Measurements from ENCODE around the gene TICRR.

Gene TICRR

DNA sequence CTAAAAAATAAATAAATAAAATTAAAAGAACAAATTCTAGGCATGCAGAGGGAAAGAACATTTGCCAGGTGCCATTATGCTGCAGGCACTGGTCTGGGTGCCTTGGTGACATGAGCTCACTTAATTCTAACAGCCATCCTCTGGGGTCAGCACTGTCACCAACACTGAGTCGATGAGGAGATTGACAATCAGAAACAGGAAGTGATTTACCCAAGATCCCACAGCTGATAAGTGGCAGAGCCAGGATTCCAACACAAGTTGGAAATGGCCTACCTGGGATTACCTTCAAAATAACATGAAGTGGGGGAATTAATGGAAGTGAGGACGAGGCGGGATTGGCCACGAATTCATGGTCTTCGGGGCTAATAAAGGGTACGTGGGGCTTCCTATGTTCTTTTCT, 100.3 kb downstream of the TICRR start:
- no peak for DNase-seq (ENCODE audit: low read depth)
- H3K4me3 ChIP-seq (ENCODE audit: control insufficient read depth, low read depth, low read length): no peak overlapping the region
- TF ChIP-seq, protein P1, sequence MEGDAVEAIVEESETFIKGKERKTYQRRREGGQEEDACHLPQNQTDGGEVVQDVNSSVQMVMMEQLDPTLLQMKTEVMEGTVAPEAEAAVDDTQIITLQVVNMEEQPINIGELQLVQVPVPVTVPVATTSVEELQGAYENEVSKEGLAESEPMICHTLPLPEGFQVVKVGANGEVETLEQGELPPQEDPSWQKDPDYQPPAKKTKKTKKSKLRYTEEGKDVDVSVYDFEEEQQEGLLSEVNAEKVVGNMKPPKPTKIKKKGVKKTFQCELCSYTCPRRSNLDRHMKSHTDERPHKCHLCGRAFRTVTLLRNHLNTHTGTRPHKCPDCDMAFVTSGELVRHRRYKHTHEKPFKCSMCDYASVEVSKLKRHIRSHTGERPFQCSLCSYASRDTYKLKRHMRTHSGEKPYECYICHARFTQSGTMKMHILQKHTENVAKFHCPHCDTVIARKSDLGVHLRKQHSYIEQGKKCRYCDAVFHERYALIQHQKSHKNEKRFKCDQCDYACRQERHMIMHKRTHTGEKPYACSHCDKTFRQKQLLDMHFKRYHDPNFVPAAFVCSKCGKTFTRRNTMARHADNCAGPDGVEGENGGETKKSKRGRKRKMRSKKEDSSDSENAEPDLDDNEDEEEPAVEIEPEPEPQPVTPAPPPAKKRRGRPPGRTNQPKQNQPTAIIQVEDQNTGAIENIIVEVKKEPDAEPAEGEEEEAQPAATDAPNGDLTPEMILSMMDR (IDR thresholded peaks at IDR 0.05; ENCODE audit: control insufficient read depth, insufficient read depth, low read depth, low read length, missing control alignments): no peak

DNA sequence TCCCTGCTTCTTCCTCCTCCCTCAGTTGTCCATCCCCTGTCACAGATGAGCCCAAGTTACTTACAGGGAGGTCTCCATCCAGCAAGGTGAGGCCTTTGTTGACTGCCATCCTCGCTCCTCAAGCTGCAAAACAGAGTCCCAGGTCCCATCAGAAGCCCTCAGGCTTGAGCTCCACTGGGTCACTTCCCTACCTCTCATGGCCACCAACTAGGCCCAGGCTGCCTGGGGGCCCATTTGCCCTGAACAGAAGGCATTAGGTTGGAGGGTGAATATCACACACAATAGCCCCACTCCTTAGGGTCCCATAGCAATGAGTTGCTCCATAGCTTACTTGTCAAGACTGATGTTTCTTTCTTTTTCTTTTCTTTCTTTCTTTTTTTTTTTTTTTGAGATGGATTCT, 102.1 kb downstream of the TICRR start:
- TF ChIP-seq, protein P1 (IDR thresholded peaks at IDR 0.05; ENCODE audit: control insufficient read depth, insufficient read depth, low read depth, low read length, missing control alignments): no peak
- DNase-seq (ENCODE audit: low read depth): no peak
- H3K4me3 ChIP-seq (ENCODE audit: control insufficient read depth, low read depth, low read length): no peak overlapping the region
